IMR-90 (cell line): ENCODE measurements around the gene AUTS2. TPM values are rescaled to one million over a fixed set of nuclear protein-coding genes. Genes with fewer than 3 reads are reported as not detected.

Experiments used
- ATAC-seq: fragments of 200-7000 bp; cut with Tn5 transposase; 2 replicates; pipeline ENCODE4 v1.9.1; 2020; ENCODE audit warnings: low read depth, mild to moderate bottlenecking, moderate library complexity
- BruUV-seq: library from RNA; stranded (reverse); fragments of 400-500 nt; replicated peaks from 2 replicates; lab custom pipeline; 2021; lab: Mats Ljungman, UMichigan
- CTCF ChIA-PET: fragments of 300-600 bp; formaldehyde crosslinking; extraction: SDS; loops from one replicate; lab custom pipeline; 2021; ENCODE audit warnings: antibody characterized with exemption; lab: Yijun Ruan, JAX
- POLR2A ChIA-PET: fragments of 300-600 bp; sonication (Branson Sonifier 250); formaldehyde crosslinking; loops from one replicate; lab custom pipeline; 2022; ENCODE audit warnings: antibody characterized with exemption; ENCODE audit not compliant: unreplicated experiment; lab: Charles Lee
- DNase-seq: peaks from one replicate; pipeline ENCODE4 v3.0.0; 2013
- H2AFZ ChIP-seq: replicated peaks from 2 replicates; pipeline ENCODE3; 2013; ENCODE audit warnings: low read length, mild to moderate bottlenecking; ENCODE audit not compliant: poor library complexity
- H2AK5ac ChIP-seq: 2 replicates; pipeline ENCODE4 v1.6.1; 2013; ENCODE audit warnings: low read depth, low read length, inconsistent platforms
- H2AK9ac ChIP-seq: replicated peaks from 2 replicates; pipeline ENCODE3; 2013; ENCODE audit warnings: mild to moderate bottlenecking, low read depth, low read length, moderate library complexity; ENCODE audit not compliant: poor library complexity
- H2BK120ac ChIP-seq: 2 replicates; pipeline ENCODE4 v1.6.1; 2013; ENCODE audit warnings: low read depth, low read length, inconsistent platforms
- H2BK15ac ChIP-seq: 3 replicates; pipeline ENCODE4 v1.6.1; 2013; ENCODE audit warnings: low read depth, low read length, inconsistent platforms
- H2BK20ac ChIP-seq: 2 replicates; pipeline ENCODE4 v1.6.1; 2013; ENCODE audit warnings: low read depth, mild to moderate bottlenecking, inconsistent platforms, low read length, moderate library complexity
- H2BK5ac ChIP-seq: 2 replicates; pipeline ENCODE4 v1.6.1; 2013; ENCODE audit warnings: mild to moderate bottlenecking, low read depth, low read length, inconsistent platforms; ENCODE audit not compliant: poor library complexity, severe bottlenecking
- H3K14ac ChIP-seq: replicated peaks from 2 replicates; pipeline ENCODE4 v1.6.1; 2013; ENCODE audit warnings: low read depth, low read length, inconsistent platforms
- H3K18ac ChIP-seq: 2 replicates; pipeline ENCODE4 v1.6.1; 2013; ENCODE audit warnings: low read depth, low read length, control low read depth
- H3K23ac ChIP-seq: 2 replicates; pipeline ENCODE4 v1.6.1; 2013; ENCODE audit warnings: low read depth, low read length, inconsistent platforms
- H3K27ac ChIP-seq: 2 replicates; pipeline ENCODE4 v1.5.1; 2013; ENCODE audit warnings: mild to moderate bottlenecking, control low read depth, low read length; ENCODE audit not compliant: insufficient read depth
- H3K27me3 ChIP-seq: 2 replicates; pipeline ENCODE4 v1.6.1; 2013; ENCODE audit warnings: low read length; ENCODE audit not compliant: control insufficient read depth, insufficient read depth
- H3K36me3 ChIP-seq: 2 replicates; pipeline ENCODE4 v1.6.1; 2013; ENCODE audit warnings: low read length, mixed read lengths; ENCODE audit not compliant: control insufficient read depth, insufficient read depth
- H3K4ac ChIP-seq: 2 replicates; pipeline ENCODE4 v1.6.1; 2013; ENCODE audit warnings: low read depth, low read length, inconsistent platforms
- H3K4me1 ChIP-seq: 2 replicates; pipeline ENCODE4 v1.6.1; 2013; ENCODE audit warnings: low read length, mixed read lengths; ENCODE audit not compliant: control insufficient read depth, insufficient read depth
- H3K4me2 ChIP-seq: 2 replicates; pipeline ENCODE4 v1.6.1; 2013; ENCODE audit warnings: low read depth, mild to moderate bottlenecking, control low read depth, low read length, moderate library complexity
- H3K4me3 ChIP-seq: 2 replicates; pipeline ENCODE4 v1.5.1; 2013; ENCODE audit warnings: low read depth, mild to moderate bottlenecking, control low read depth, low read length, moderate library complexity; ENCODE audit not compliant: insufficient read depth
- H3K56ac ChIP-seq: 2 replicates; pipeline ENCODE4 v1.6.1; 2013; ENCODE audit warnings: low read length, inconsistent platforms; ENCODE audit not compliant: insufficient read depth; ENCODE audit errors: extremely low read depth
- H3K79me1 ChIP-seq, 2 experiments: 2 replicates each; pipeline ENCODE4 v1.6.1; 2013; ENCODE audit warnings: low read length in 2 of 2, inconsistent platforms in 1 of 2, low read depth in 1 of 2
- H3K9ac ChIP-seq: 2 replicates; pipeline ENCODE4 v1.6.1; 2013; ENCODE audit warnings: low read depth, low read length, control low read depth
- H3K9me1 ChIP-seq: 2 replicates; pipeline ENCODE4 v1.6.1; 2013; ENCODE audit warnings: low read length, inconsistent platforms; ENCODE audit not compliant: insufficient read depth
- H3K9me3 ChIP-seq: 2 replicates; pipeline ENCODE4 v1.6.1; 2013; ENCODE audit warnings: low read length; ENCODE audit not compliant: control insufficient read depth, insufficient read depth
- H4K20me1 ChIP-seq: 2 replicates; pipeline ENCODE4 v1.6.1; 2013; ENCODE audit warnings: low read length, inconsistent platforms; ENCODE audit not compliant: insufficient read depth
- H4K5ac ChIP-seq: 2 replicates; pipeline ENCODE4 v1.6.1; 2013; ENCODE audit warnings: mild to moderate bottlenecking, low read depth, low read length, control low read depth
- H4K8ac ChIP-seq, 2 experiments: 2 replicates each; pipeline ENCODE4 v1.6.1; 2013; ENCODE audit warnings: low read depth in 2 of 2, low read length in 2 of 2, control low read depth in 1 of 2, inconsistent platforms in 1 of 2
- H4K91ac ChIP-seq: 2 replicates; pipeline ENCODE4 v1.6.1; 2013; ENCODE audit warnings: low read depth, low read length, inconsistent platforms; ENCODE audit not compliant: insufficient read depth
- BHLHE40 ChIP-seq: fragments of 150-350 bp; IDR thresholded peaks from 2 replicates; pipeline ENCODE4 v1.6.1; 2016; ENCODE audit warnings: mild to moderate bottlenecking, low read depth, low read length
- CEBPB ChIP-seq: IDR thresholded peaks from 2 replicates; pipeline ENCODE4 v1.6.1; 2012; ENCODE audit warnings: low read depth, low read length, improper control_type of control experiment
- CHD1 ChIP-seq: IDR thresholded peaks from 2 replicates; pipeline ENCODE4 v1.6.1; 2012; ENCODE audit warnings: low read depth, low read length, improper control_type of control experiment
- ELK1 ChIP-seq: fragments of 150-350 bp; IDR thresholded peaks from 2 replicates; pipeline ENCODE4 v1.6.1; 2016; ENCODE audit warnings: low read depth, mild to moderate bottlenecking, low read length, moderate library complexity, borderline replicate concordance
- NFE2L2 ChIP-seq: fragments of 150-350 bp; IDR thresholded peaks from 2 replicates; pipeline ENCODE4 v1.6.1; 2016; ENCODE audit warnings: low read depth, mild to moderate bottlenecking, low read length
- POLR2A ChIP-seq: IDR thresholded peaks from 2 replicates; pipeline ENCODE4 v1.6.1; 2012; ENCODE audit warnings: mild to moderate bottlenecking, low read depth, low read length
- RAD21 ChIP-seq: IDR thresholded peaks from 2 replicates; pipeline ENCODE4 v1.6.1; 2012; ENCODE audit warnings: low read length, improper control_type of control experiment
- RCOR1 ChIP-seq: IDR thresholded peaks from 2 replicates; pipeline ENCODE4 v1.6.1; 2012; ENCODE audit warnings: mild to moderate bottlenecking, low read length, improper control_type of control experiment; ENCODE audit not compliant: insufficient replicate concordance
- WGBS, 2 experiments: methylation state at CpG; one replicate each; pipeline versions ENCODE4 v1.1.5 to v1.1.7; 2013; ENCODE audit warnings: missing lambda C conversion rate in 2 of 2; ENCODE audit not compliant: insufficient read length in 1 of 2; ENCODE audit errors: extremely low coverage in 2 of 2; 5-methylcytosine and 5-hydroxymethylcytosine counted together
- dilution Hi-C: fragments of 300-500 bp; cut with HindIII; formaldehyde crosslinking; loops from one replicate; pipeline ENCODE4 v1.14.3; 2018; ENCODE audit warnings: low sequenced_read_pairs; ENCODE audit not compliant: unreplicated experiment
- in situ Hi-C: fragments of 300-500 bp; cut with MboI; formaldehyde crosslinking; loops from 3 replicates; pipeline ENCODE4 v1.14.3; 2019; ENCODE audit warnings: low sequenced_read_pairs, inconsistent platforms, mixed read lengths
- intact Hi-C: fragments of 100-400 bp; cut with micrococcal nuclease; formaldehyde crosslinking; loops from 2 replicates; pipeline ENCODE4 v1.10.0; 2022
- polyA plus RNA-seq, 3 experiments: library from polyadenylated mRNA; depleted of rRNA; stranded (reverse); fragments of >200 nt; gene quantifications; 2 replicates each; pipeline ENCODE4 v1.2.3, GENCODE V29; 2012; ENCODE audit warnings: low replicate concordance in 1 of 3
- total RNA-seq: library from RNA; depleted of rRNA; stranded (reverse); fragments of >200 nt; gene quantifications from 2 replicates; pipeline ENCODE4 v1.2.3, GENCODE V29; 2012
- TF ChIP-seq, protein P1 (sequence below): fragments of 150-350 bp; IDR thresholded peaks from 2 replicates; pipeline ENCODE4 v1.6.1; 2017; ENCODE audit warnings: mild to moderate bottlenecking, antibody characterized with exemption, low read length, low read depth

Gene AUTS2
- total and polyA plus RNA-seq, 2 of the 4 experiments (the other 2 are of a cell fraction): 0.90 to 3.0 TPM

- ChIA-PET POLR2A (no interaction called here), CTCF (no interaction called here)
- no peaks in the 10 kb centered on the region for H4K20me1 ChIP-seq
- TF ChIP-seq, protein P1, sequence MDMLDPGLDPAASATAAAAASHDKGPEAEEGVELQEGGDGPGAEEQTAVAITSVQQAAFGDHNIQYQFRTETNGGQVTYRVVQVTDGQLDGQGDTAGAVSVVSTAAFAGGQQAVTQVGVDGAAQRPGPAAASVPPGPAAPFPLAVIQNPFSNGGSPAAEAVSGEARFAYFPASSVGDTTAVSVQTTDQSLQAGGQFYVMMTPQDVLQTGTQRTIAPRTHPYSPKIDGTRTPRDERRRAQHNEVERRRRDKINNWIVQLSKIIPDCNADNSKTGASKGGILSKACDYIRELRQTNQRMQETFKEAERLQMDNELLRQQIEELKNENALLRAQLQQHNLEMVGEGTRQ: no peak
- TF ChIP-seq RAD21: no peak
- no peak for TF ChIP-seq RCOR1
- no peak for TF ChIP-seq CEBPB
- TF ChIP-seq POLR2A: no peak
- TF ChIP-seq NFE2L2: no peak
- TF ChIP-seq CHD1: no peak
- TF ChIP-seq ELK1: no peak
- TF ChIP-seq BHLHE40: no peak
- no peak overlapping the region for H3K23ac ChIP-seq
- no peaks in the 10 kb centered on the region for H3K4me1 ChIP-seq
- H3K4me2 ChIP-seq: no peak overlapping the region
- H3K27me3 ChIP-seq: peaks cover 9% of the 10 kb centered on the region
- H3K4me3 ChIP-seq: no peak overlapping the region
- H3K9ac ChIP-seq: no peak overlapping the region
- H2BK15ac ChIP-seq: no peak overlapping the region
- no peaks in the 10 kb centered on the region for H3K36me3 ChIP-seq
- no peaks in the 10 kb centered on the region for H3K9me3 ChIP-seq
- in situ Hi-C loops: no loop called here
- no peak overlapping the region for H3K56ac ChIP-seq
- H4K8ac ChIP-seq: no peak overlapping the region
- dilution Hi-C loops: no loop called here
- H2BK20ac ChIP-seq: no peak overlapping the region
- H2AK5ac ChIP-seq: no peak overlapping the region
- H3K18ac ChIP-seq: no peak overlapping the region
- ATAC-seq: no peak
- H4K91ac ChIP-seq: no peak overlapping the region
- WGBS, 2 experiments: no CpG with 5 or more reads among the region's 5 CpGs
- H3K9me1 ChIP-seq: no peaks in the 10 kb centered on the region
- H3K79me1 ChIP-seq: no peaks in the 10 kb centered on the region
- no peak overlapping the region for H2AFZ ChIP-seq
- no peak overlapping the region for H4K5ac ChIP-seq
- BruUV-seq: no TSS peak
- no peak overlapping the region for H2AK9ac ChIP-seq
- no peak overlapping the region for H3K4ac ChIP-seq
- DNase-seq: no peak
- H3K14ac ChIP-seq: no peak overlapping the region
- H3K27ac ChIP-seq: no peak overlapping the region
- H2BK120ac ChIP-seq: no peak overlapping the region
- intact Hi-C loops: no loop called here
- no peak overlapping the region for H2BK5ac ChIP-seq
Measured at GRCh38 chr7:70616211-70616610, 1017.9 kb downstream of the AUTS2 start.
